GM12878 (cell line): Measurements from ENCODE around the gene DIAPH2. TPM values are rescaled to one million over a fixed set of nuclear protein-coding genes. Genes with fewer than 3 reads are reported as not detected.

Experiments
- FOS ChIP-seq: IDR thresholded peaks from 3 replicates; pipeline ENCODE4 v1.6.1; 2011; ENCODE audit warnings: borderline replicate concordance; ENCODE audit not compliant: insufficient read length; ENCODE audit errors: extremely low read depth
- FOXK2 ChIP-seq: fragments of 450-650 bp; IDR thresholded peaks from 2 replicates; pipeline ENCODE4 v1.6.1; 2017; ENCODE audit warnings: mild to moderate bottlenecking, moderate library complexity
- HCFC1 ChIP-seq: fragments of 150-350 bp; IDR thresholded peaks from 2 replicates; pipeline ENCODE4 v1.6.1; 2014; ENCODE audit warnings: low read length
- LARP7 ChIP-seq: fragments of 450-650 bp; IDR thresholded peaks from 2 replicates; pipeline ENCODE4 v1.6.1; 2017; ENCODE audit warnings: mild to moderate bottlenecking
- RFX5 ChIP-seq: IDR thresholded peaks from 2 replicates; pipeline ENCODE4 v1.6.1; 2011; ENCODE audit warnings: low read depth, low read length, improper control_type of control experiment
- SIX5 ChIP-seq: IDR thresholded peaks from 2 replicates; pipeline ENCODE4 v1.6.1; 2011; ENCODE audit warnings: mild to moderate bottlenecking, low read depth, low read length, moderate library complexity; ENCODE audit not compliant: severe bottlenecking
- ZNF24 ChIP-seq: fragments of 450-650 bp; IDR thresholded peaks from 2 replicates; pipeline ENCODE4 v1.6.1; 2017; ENCODE audit warnings: antibody characterized with exemption, mild to moderate bottlenecking
- ZNF622 ChIP-seq: fragments of 450-650 bp; IDR thresholded peaks from 2 replicates; pipeline ENCODE4 v1.6.1; 2017; ENCODE audit warnings: mild to moderate bottlenecking, inconsistent platforms
- polyA plus RNA-seq, 11 experiments: library from polyadenylated mRNA; depleted of rRNA in 4 of 11; unstranded in 6 of 11; stranded (reverse) in 5 of 11; fragments of >200 nt; fragmentation: Nextera tagmentation in 4 of 11; fragmentation: Illumina TruSeq in 1 of 11; extraction: Ambion mirVana in 4 of 11; extraction: Trizol in 1 of 11; gene quantifications; 1 replicate in 1 of 11; 2 replicates in 10 of 11; pipeline versions ENCODE4 v1.2.1 to v1.2.3, GENCODE V29; 2011 to 2016; ENCODE audit warnings: inconsistent platforms in 2 of 11, missing spikeins in 2 of 11, low read depth in 1 of 11
- total RNA-seq, 4 experiments: library from RNA; depleted of rRNA in 3 of 4; stranded (reverse); fragments of >200 nt in 3 of 4; fragmentation: Illumina TruSeq in 1 of 4; extraction: Trizol in 1 of 4; gene quantifications; 2 replicates each; pipeline versions ENCODE4 v1.2.1 to v1.2.3, GENCODE V29; 2013 to 2021
- TF ChIP-seq, protein P1 (sequence below): IDR thresholded peaks from 2 replicates; pipeline ENCODE4 v1.6.1; 2012; ENCODE audit warnings: improper control_type of control experiment, low read depth, low read length; ENCODE audit not compliant: insufficient replicate concordance

Gene DIAPH2
- total and polyA plus RNA-seq, 10 of the 15 experiments (the other 5 are each of a cell fraction or from before 2014, with no cell fraction given), result 2.2 to 16.6 (median 8.8) TPM

DNA sequence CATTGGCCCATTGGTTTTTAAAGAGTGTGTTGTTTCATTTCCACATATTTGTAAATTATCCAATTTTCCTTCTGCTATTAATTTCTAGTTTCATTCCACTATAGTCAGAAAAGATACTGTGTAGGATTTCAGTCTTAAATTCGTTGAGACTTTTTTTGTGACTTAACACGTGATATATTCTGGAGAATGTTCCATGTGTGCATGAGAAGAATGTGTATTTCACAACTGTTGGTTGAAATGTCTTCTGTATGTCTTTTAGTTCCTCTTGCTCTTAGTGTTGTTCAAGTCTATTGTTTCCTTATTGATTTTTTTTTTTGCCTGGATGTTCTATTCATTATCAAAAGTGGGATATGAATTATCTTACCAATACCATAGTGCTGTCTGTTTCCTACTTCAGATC, 806.0 kb downstream of the DIAPH2 start (continued):
- TF ChIP-seq, protein P1, sequence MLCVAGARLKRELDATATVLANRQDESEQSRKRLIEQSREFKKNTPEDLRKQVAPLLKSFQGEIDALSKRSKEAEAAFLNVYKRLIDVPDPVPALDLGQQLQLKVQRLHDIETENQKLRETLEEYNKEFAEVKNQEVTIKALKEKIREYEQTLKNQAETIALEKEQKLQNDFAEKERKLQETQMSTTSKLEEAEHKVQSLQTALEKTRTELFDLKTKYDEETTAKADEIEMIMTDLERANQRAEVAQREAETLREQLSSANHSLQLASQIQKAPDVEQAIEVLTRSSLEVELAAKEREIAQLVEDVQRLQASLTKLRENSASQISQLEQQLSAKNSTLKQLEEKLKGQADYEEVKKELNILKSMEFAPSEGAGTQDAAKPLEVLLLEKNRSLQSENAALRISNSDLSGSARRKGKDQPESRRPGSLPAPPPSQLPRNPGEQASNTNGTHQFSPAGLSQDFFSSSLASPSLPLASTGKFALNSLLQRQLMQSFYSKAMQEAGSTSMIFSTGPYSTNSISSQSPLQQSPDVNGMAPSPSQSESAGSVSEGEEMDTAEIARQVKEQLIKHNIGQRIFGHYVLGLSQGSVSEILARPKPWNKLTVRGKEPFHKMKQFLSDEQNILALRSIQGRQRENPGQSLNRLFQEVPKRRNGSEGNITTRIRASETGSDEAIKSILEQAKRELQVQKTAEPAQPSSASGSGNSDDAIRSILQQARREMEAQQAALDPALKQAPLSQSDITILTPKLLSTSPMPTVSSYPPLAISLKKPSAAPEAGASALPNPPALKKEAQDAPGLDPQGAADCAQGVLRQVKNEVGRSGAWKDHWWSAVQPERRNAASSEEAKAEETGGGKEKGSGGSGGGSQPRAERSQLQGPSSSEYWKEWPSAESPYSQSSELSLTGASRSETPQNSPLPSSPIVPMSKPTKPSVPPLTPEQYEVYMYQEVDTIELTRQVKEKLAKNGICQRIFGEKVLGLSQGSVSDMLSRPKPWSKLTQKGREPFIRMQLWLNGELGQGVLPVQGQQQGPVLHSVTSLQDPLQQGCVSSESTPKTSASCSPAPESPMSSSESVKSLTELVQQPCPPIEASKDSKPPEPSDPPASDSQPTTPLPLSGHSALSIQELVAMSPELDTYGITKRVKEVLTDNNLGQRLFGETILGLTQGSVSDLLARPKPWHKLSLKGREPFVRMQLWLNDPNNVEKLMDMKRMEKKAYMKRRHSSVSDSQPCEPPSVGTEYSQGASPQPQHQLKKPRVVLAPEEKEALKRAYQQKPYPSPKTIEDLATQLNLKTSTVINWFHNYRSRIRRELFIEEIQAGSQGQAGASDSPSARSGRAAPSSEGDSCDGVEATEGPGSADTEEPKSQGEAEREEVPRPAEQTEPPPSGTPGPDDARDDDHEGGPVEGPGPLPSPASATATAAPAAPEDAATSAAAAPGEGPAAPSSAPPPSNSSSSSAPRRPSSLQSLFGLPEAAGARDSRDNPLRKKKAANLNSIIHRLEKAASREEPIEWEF, result no peak
- TF ChIP-seq RFX5 (no peak), FOS (no peak), ZNF24 (no peak), SIX5 (no peak), ZNF622 (no peak), LARP7 (no peak), FOXK2 (no peak), HCFC1 (no peak)
